Panc1 (cell line): ENCODE results near the gene EIF5AL1. TPM values are rescaled to one million over a fixed set of nuclear protein-coding genes. Genes with fewer than 3 reads are reported as not detected.
"Not testable (repeated sequence)": the region's sequence is repeated elsewhere in the genome, so short reads cannot be mapped to it uniquely, and the experiment has no call there.

Source experiments
- ATAC-seq: fragments of 200-7000 bp; cut with Tn5 transposase; 2 replicates; pipeline ENCODE4 v1.9.1; 2020; ENCODE audit warnings: mild to moderate bottlenecking, moderate library complexity
- BruUV-seq: library from RNA; stranded (reverse); fragments of 400-500 nt; replicated peaks from 2 replicates; lab custom pipeline; 2021; lab: Mats Ljungman, UMichigan
- CTCF ChIA-PET: fragments of 300-600 bp; sonication (Branson Sonifier 250); formaldehyde crosslinking; loops from one replicate; lab custom pipeline; 2022; ENCODE audit warnings: antibody characterized with exemption; lab: Charles Lee
- POLR2A ChIA-PET: fragments of 300-600 bp; sonication (Branson Sonifier 250); formaldehyde crosslinking; loops from one replicate; lab custom pipeline; 2022; ENCODE audit warnings: antibody characterized with exemption; lab: Charles Lee
- DNase-seq: peaks from one replicate; pipeline ENCODE4 v3.0.0-alpha.2; 2010; ENCODE audit warnings: low read depth, low spot score
- H3K27ac ChIP-seq: 2 replicates; pipeline ENCODE4 v1.5.1; 2011; ENCODE audit warnings: mild to moderate bottlenecking, low read length, inconsistent platforms
- H3K27me3 ChIP-seq: fragments of 200-500 bp; sonication (Bioruptor generic); 2 replicates; pipeline ENCODE4 v1.6.0; 2014; ENCODE audit warnings: low read length, inconsistent platforms; ENCODE audit not compliant: control insufficient read depth, insufficient read depth
- H3K36me3 ChIP-seq: fragments of 200-500 bp; sonication (Bioruptor generic); 2 replicates; pipeline ENCODE4 v1.5.1; 2014; ENCODE audit warnings: inconsistent platforms, mild to moderate bottlenecking, low read length, moderate library complexity; ENCODE audit not compliant: control insufficient read depth, insufficient read depth
- H3K4me1 ChIP-seq: 2 replicates; pipeline ENCODE4 v1.5.1; 2011; ENCODE audit warnings: inconsistent platforms, mild to moderate bottlenecking, low read length, moderate library complexity; ENCODE audit not compliant: control insufficient read depth, insufficient read depth
- H3K4me3 ChIP-seq, 2 experiments: 2 replicates each; pipeline ENCODE4 v1.5.1; 2011 to 2012; ENCODE audit warnings: low read depth in 2 of 2, low read length in 2 of 2, mild to moderate bottlenecking in 2 of 2, inconsistent platforms in 1 of 2, moderate library complexity in 1 of 2
- H3K9me3 ChIP-seq: fragments of 200-500 bp; sonication (Bioruptor generic); 2 replicates; pipeline ENCODE4 v1.5.1; 2014; ENCODE audit warnings: low read depth, mild to moderate bottlenecking, inconsistent platforms, low read length, moderate library complexity; ENCODE audit not compliant: control insufficient read depth, insufficient read depth
- POLR2AphosphoS5 ChIP-seq: IDR thresholded peaks from 2 replicates; pipeline ENCODE4 v1.6.1; 2012; ENCODE audit warnings: mild to moderate bottlenecking, low read depth, low read length, moderate library complexity
- SIN3A ChIP-seq: IDR thresholded peaks from 2 replicates; pipeline ENCODE4 v1.6.1; 2012; ENCODE audit warnings: low read depth, mild to moderate bottlenecking, low read length, moderate library complexity, borderline replicate concordance; ENCODE audit not compliant: insufficient read depth
- TCF7L2 ChIP-seq: IDR thresholded peaks from 2 replicates; pipeline ENCODE4 v1.6.1; 2011; ENCODE audit warnings: mild to moderate bottlenecking, low read depth, low read length, inconsistent platforms
- in situ Hi-C: cut with HindIII; loops from 2 replicates; pipeline ENCODE4 v1.10.0; 2016; ENCODE audit warnings: low sequenced_read_pairs, low pct_unique_long_range_greater_than_20kb
- intact Hi-C: fragments of 100-400 bp; cut with micrococcal nuclease; formaldehyde crosslinking; loops from one replicate; pipeline ENCODE4 v1.10.0; 2022; ENCODE audit not compliant: unreplicated experiment
- total RNA-seq: library from RNA; stranded (reverse); gene quantifications from one replicate; pipeline ENCODE4 v1.2.1, GENCODE V29; 2021; ENCODE audit not compliant: unreplicated experiment
- TF ChIP-seq, protein P1 (sequence below): fragments of 450-650 bp; IDR thresholded peaks from 2 replicates; pipeline ENCODE4 v1.5.1; 2017; ENCODE audit warnings: mild to moderate bottlenecking
- TF ChIP-seq, protein P2 (sequence below), 2 experiments: IDR thresholded peaks; 2 replicates each; pipeline ENCODE4 v1.6.1; 2011 to 2012; ENCODE audit warnings: low read depth in 2 of 2, control low read depth in 1 of 2, low read length in 1 of 2, mild to moderate bottlenecking in 1 of 2, moderate library complexity in 1 of 2; ENCODE audit not compliant: insufficient read depth in 1 of 2

Gene EIF5AL1
- total RNA-seq, 1 experiment from 2014 or later: 1.6 TPM

GRCh38 chr10:79533142-79533902 lies 21.0 kb downstream of the EIF5AL1 start:
- BruUV-seq, H3K27ac ChIP-seq, H3K27me3 ChIP-seq, in situ Hi-C loops, H3K4me1 ChIP-seq, DNase-seq, H3K4me3 ChIP-seq, H3K36me3 ChIP-seq, ATAC-seq, H3K9me3 ChIP-seq, intact Hi-C loops: not testable (repeated sequence)
- POLR2A ChIA-PET: interaction anchor here (0.6 kb wide), 1 partner anchor 293 kb away, joined by 6 read pairs; no protein-coding TSS in a partner anchor
- CTCF ChIA-PET: interaction anchor here (0.6 kb wide), 2 partner anchors 168 to 392 kb away, joined by 7 to 8 read pairs; no protein-coding TSS in a partner anchor

GRCh38 chr10:79533903-79534175 lies 21.5 kb downstream of the EIF5AL1 start:
- ATAC-seq, in situ Hi-C loops, H3K27ac ChIP-seq, H3K27me3 ChIP-seq, H3K4me1 ChIP-seq, intact Hi-C loops, BruUV-seq, H3K36me3 ChIP-seq, DNase-seq, H3K9me3 ChIP-seq, H3K4me3 ChIP-seq: not testable (repeated sequence)
- ChIA-PET CTCF (interaction anchor here (0.6 kb wide), 1 partner anchor 168 kb away, joined by 7 read pairs; no protein-coding TSS in a partner anchor), POLR2A (interaction anchor here (0.6 kb wide), 1 partner anchor 293 kb away, joined by 6 read pairs; no protein-coding TSS in a partner anchor)

GRCh38 chr10:79538311-79538710 lies 26.0 kb downstream of the EIF5AL1 start:
- H3K4me1 ChIP-seq, H3K4me3 ChIP-seq, DNase-seq, BruUV-seq, H3K27ac ChIP-seq, H3K27me3 ChIP-seq, ATAC-seq, H3K36me3 ChIP-seq, H3K9me3 ChIP-seq, POLR2A ChIA-PET, in situ Hi-C loops, CTCF ChIA-PET: not testable (repeated sequence)
- intact Hi-C loops: loop anchor here (5.0 kb wide), 1 partner anchor 394 kb away; no protein-coding TSS in a partner anchor

GRCh38 chr10:79540930-79541329 lies 28.6 kb downstream of the EIF5AL1 start:
- H3K27me3 ChIP-seq, ATAC-seq, H3K9me3 ChIP-seq, H3K27ac ChIP-seq, POLR2A ChIA-PET, H3K4me1 ChIP-seq, CTCF ChIA-PET, H3K4me3 ChIP-seq, DNase-seq, BruUV-seq, H3K36me3 ChIP-seq, intact Hi-C loops, in situ Hi-C loops: not testable (repeated sequence)

DNA sequence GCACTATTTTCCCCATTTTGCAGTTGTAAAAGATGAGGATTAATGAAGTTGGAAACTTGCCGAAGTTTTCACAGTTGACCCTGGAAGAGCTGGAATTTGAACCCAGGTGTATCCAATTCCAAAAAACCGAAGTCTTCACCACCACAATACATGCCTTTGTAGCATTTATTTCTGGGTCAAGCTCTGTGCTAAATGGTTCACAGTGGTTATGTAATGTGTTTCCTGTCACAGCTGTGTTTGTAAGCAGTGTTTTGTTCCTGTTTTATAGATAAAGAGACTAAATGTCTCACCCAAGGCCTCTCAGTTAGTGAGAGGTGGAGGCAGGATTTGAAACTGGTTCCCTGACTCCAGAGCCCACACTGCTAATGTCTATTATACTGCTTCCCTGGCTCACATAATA lies 30.3 kb downstream of the EIF5AL1 start:
- no TSS peak for BruUV-seq
- no peaks in the 10 kb centered on the region for H3K4me1 ChIP-seq
- in situ Hi-C loops (no loop called here), intact Hi-C loops (no loop called here)
- no peak overlapping the region for H3K4me3 ChIP-seq
- TF ChIP-seq, protein P1, sequence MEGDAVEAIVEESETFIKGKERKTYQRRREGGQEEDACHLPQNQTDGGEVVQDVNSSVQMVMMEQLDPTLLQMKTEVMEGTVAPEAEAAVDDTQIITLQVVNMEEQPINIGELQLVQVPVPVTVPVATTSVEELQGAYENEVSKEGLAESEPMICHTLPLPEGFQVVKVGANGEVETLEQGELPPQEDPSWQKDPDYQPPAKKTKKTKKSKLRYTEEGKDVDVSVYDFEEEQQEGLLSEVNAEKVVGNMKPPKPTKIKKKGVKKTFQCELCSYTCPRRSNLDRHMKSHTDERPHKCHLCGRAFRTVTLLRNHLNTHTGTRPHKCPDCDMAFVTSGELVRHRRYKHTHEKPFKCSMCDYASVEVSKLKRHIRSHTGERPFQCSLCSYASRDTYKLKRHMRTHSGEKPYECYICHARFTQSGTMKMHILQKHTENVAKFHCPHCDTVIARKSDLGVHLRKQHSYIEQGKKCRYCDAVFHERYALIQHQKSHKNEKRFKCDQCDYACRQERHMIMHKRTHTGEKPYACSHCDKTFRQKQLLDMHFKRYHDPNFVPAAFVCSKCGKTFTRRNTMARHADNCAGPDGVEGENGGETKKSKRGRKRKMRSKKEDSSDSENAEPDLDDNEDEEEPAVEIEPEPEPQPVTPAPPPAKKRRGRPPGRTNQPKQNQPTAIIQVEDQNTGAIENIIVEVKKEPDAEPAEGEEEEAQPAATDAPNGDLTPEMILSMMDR: no peak
- TF ChIP-seq, protein P2, sequence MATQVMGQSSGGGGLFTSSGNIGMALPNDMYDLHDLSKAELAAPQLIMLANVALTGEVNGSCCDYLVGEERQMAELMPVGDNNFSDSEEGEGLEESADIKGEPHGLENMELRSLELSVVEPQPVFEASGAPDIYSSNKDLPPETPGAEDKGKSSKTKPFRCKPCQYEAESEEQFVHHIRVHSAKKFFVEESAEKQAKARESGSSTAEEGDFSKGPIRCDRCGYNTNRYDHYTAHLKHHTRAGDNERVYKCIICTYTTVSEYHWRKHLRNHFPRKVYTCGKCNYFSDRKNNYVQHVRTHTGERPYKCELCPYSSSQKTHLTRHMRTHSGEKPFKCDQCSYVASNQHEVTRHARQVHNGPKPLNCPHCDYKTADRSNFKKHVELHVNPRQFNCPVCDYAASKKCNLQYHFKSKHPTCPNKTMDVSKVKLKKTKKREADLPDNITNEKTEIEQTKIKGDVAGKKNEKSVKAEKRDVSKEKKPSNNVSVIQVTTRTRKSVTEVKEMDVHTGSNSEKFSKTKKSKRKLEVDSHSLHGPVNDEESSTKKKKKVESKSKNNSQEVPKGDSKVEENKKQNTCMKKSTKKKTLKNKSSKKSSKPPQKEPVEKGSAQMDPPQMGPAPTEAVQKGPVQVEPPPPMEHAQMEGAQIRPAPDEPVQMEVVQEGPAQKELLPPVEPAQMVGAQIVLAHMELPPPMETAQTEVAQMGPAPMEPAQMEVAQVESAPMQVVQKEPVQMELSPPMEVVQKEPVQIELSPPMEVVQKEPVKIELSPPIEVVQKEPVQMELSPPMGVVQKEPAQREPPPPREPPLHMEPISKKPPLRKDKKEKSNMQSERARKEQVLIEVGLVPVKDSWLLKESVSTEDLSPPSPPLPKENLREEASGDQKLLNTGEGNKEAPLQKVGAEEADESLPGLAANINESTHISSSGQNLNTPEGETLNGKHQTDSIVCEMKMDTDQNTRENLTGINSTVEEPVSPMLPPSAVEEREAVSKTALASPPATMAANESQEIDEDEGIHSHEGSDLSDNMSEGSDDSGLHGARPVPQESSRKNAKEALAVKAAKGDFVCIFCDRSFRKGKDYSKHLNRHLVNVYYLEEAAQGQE (IDR thresholded peaks at IDR 0.05; ENCODE audit: insufficient read depth in 1 of 2, low read depth in 2 of 2, low read length in 1 of 2): no peak
- TF ChIP-seq TCF7L2: no peak
- no peak for TF ChIP-seq POLR2AphosphoS5
- TF ChIP-seq SIN3A: no peak
- H3K36me3 ChIP-seq: no peaks in the 10 kb centered on the region
- H3K9me3 ChIP-seq: no peaks in the 10 kb centered on the region
- ChIA-PET POLR2A (no interaction called here), CTCF (no interaction called here)
- peaks cover 2% of the 10 kb centered on the region; the same call in 1 of the 2 replicates for H3K27me3 ChIP-seq
- DNase-seq (no peak), ATAC-seq (no peak)
- H3K27ac ChIP-seq: no peak overlapping the region
